H1 (cell line): ENCODE data around the gene CCT6B.

Source experiments
- ATF3 ChIP-seq: IDR thresholded peaks from 2 replicates; pipeline ENCODE4 v1.6.1; 2011; ENCODE audit warnings: low read depth, mild to moderate bottlenecking, low read length; ENCODE audit not compliant: insufficient read depth
- CHD2 ChIP-seq: IDR thresholded peaks from 2 replicates; pipeline ENCODE4 v1.6.1; 2012; ENCODE audit warnings: low read length, improper control_type of control experiment
- EGR1 ChIP-seq: IDR thresholded peaks from 2 replicates; pipeline ENCODE4 v1.6.1; 2011; ENCODE audit warnings: low read depth, low read length, borderline replicate concordance
- EP300 ChIP-seq, 2 experiments: IDR thresholded peaks; 1 replicate in 1 of 2; 2 replicates in 1 of 2; pipeline ENCODE4 v1.6.1; 2011 to 2012; ENCODE audit warnings: low read depth in 2 of 2, low read length in 2 of 2, mild to moderate bottlenecking in 2 of 2, borderline replicate concordance in 1 of 2, inconsistent platforms in 1 of 2, moderate library complexity in 1 of 2
- FOSL1 ChIP-seq: IDR thresholded peaks from 2 replicates; pipeline ENCODE4 v1.6.1; 2011; ENCODE audit warnings: mild to moderate bottlenecking, low read depth, low read length, moderate library complexity; ENCODE audit not compliant: insufficient read depth
- HDAC2 ChIP-seq, 2 experiments: fragments of 300-600 bp in 1 of 2; sonication (generic) in 1 of 2; IDR thresholded peaks; 2 replicates each; pipeline ENCODE4 v1.6.1; 2011 to 2012; ENCODE audit warnings: low read depth in 2 of 2, low read length in 2 of 2, mild to moderate bottlenecking in 2 of 2, moderate library complexity in 2 of 2, borderline replicate concordance in 1 of 2, inconsistent platforms in 1 of 2
- JUND ChIP-seq: IDR thresholded peaks from 2 replicates; pipeline ENCODE4 v1.6.1; 2011; ENCODE audit warnings: mild to moderate bottlenecking, improper control_type of control experiment, low read length
- POLR2A ChIP-seq, 2 experiments: IDR thresholded peaks; 1 replicate in 1 of 2; 2 replicates in 1 of 2; pipeline ENCODE4 v1.6.1; 2011; ENCODE audit warnings: low read depth in 2 of 2, low read length in 2 of 2, mild to moderate bottlenecking in 2 of 2; ENCODE audit errors: control extremely low read depth in 1 of 2
- POLR2AphosphoS5 ChIP-seq: IDR thresholded peaks from 2 replicates; pipeline ENCODE4 v1.6.1; 2011; ENCODE audit warnings: low read depth, low read length
- RAD21 ChIP-seq, 2 experiments: IDR thresholded peaks in 1 of 2; conservative IDR thresholded peaks in 1 of 2; 2 replicates each; pipeline ENCODE4 v1.6.1; 2011; ENCODE audit warnings: low read depth in 2 of 2, low read length in 2 of 2, improper control_type of control experiment in 1 of 2, inconsistent platforms in 1 of 2, mild to moderate bottlenecking in 1 of 2, moderate library complexity in 1 of 2
- TAF1 ChIP-seq: IDR thresholded peaks from 2 replicates; pipeline ENCODE4 v1.6.1; 2011; ENCODE audit warnings: mild to moderate bottlenecking, low read depth, low read length
- TF ChIP-seq, protein P1 (sequence below), 3 experiments: IDR thresholded peaks; 1 replicate in 2 of 3; 2 replicates in 1 of 3; pipeline versions ENCODE4 v1.5.1 to v1.6.1; 2011; ENCODE audit warnings: low read length in 3 of 3, mild to moderate bottlenecking in 3 of 3, inconsistent platforms in 2 of 3, low read depth in 1 of 3, moderate library complexity in 1 of 3; ENCODE audit not compliant: insufficient read depth in 1 of 3; ENCODE audit errors: control extremely low read depth in 1 of 3

GRCh38 chr17:34997355-34997862, 36.1 kb upstream of the CCT6B start:
- TF ChIP-seq EP300 (IDR thresholded peaks at IDR 0.05; ENCODE audit: borderline replicate concordance in 1 of 2, low read depth in 2 of 2, low read length in 2 of 2) (no peak), RAD21 (IDR thresholded peaks at IDR 0.05 in 1 of 2, conservative IDR thresholded peaks at IDR 0.05 in 1 of 2; ENCODE audit: low read depth in 2 of 2, low read length in 2 of 2) (no peak), HDAC2 (IDR thresholded peaks at IDR 0.05; ENCODE audit: borderline replicate concordance in 1 of 2, low read depth in 2 of 2, low read length in 2 of 2) (no peak), POLR2AphosphoS5 (no peak), ATF3 (no peak), CHD2 (no peak), TAF1 (no peak), JUND (no peak), FOSL1 (no peak), EGR1 (no peak), POLR2A (IDR thresholded peaks at IDR 0.05; ENCODE audit: control extremely low read depth in 1 of 2, low read depth in 2 of 2, low read length in 2 of 2) (no peak)
- TF ChIP-seq, protein P1, sequence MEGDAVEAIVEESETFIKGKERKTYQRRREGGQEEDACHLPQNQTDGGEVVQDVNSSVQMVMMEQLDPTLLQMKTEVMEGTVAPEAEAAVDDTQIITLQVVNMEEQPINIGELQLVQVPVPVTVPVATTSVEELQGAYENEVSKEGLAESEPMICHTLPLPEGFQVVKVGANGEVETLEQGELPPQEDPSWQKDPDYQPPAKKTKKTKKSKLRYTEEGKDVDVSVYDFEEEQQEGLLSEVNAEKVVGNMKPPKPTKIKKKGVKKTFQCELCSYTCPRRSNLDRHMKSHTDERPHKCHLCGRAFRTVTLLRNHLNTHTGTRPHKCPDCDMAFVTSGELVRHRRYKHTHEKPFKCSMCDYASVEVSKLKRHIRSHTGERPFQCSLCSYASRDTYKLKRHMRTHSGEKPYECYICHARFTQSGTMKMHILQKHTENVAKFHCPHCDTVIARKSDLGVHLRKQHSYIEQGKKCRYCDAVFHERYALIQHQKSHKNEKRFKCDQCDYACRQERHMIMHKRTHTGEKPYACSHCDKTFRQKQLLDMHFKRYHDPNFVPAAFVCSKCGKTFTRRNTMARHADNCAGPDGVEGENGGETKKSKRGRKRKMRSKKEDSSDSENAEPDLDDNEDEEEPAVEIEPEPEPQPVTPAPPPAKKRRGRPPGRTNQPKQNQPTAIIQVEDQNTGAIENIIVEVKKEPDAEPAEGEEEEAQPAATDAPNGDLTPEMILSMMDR (IDR thresholded peaks at IDR 0.05; ENCODE audit: control extremely low read depth in 1 of 3, insufficient read depth in 1 of 3, low read depth in 1 of 3, low read length in 3 of 3), result no peak
